Osteoblast (primary cell): Measurements from ENCODE around the gene GARS1. TPM values are rescaled to one million over a fixed set of nuclear protein-coding genes. Genes with fewer than 3 reads are reported as not detected.
A peak's percentile ranks its signal among the peaks of the same experiment; 100 is the strongest.

Experiments used
- DNase-seq: peaks from one replicate; pipeline ENCODE4 v3.0.0; 2011; ENCODE audit warnings: low spot score, mixed read lengths; ENCODE audit not compliant: insufficient read length; ENCODE audit errors: missing footprints
- H2AFZ ChIP-seq: 2 replicates; pipeline ENCODE4 v1.6.0; 2011; ENCODE audit warnings: mild to moderate bottlenecking, low read length
- H3K27ac ChIP-seq: 2 replicates; pipeline ENCODE4 v1.5.1; 2011; ENCODE audit warnings: mild to moderate bottlenecking, low read depth, low read length, moderate library complexity
- H3K27me3 ChIP-seq: 2 replicates; pipeline ENCODE4 v1.6.0; 2012; ENCODE audit warnings: mild to moderate bottlenecking, control low read depth, inconsistent platforms, low read length, moderate library complexity; ENCODE audit not compliant: insufficient read depth
- H3K36me3 ChIP-seq: 2 replicates; pipeline ENCODE4 v1.5.1; 2011; ENCODE audit warnings: mild to moderate bottlenecking, low read length, control low read depth, moderate library complexity; ENCODE audit not compliant: insufficient read depth
- H3K4me1 ChIP-seq: 2 replicates; pipeline ENCODE4 v1.5.1; 2011; ENCODE audit warnings: mild to moderate bottlenecking, low read length, control low read depth, moderate library complexity; ENCODE audit not compliant: insufficient read depth
- H3K4me2 ChIP-seq: 2 replicates; pipeline ENCODE4 v1.6.0; 2011; ENCODE audit warnings: mild to moderate bottlenecking, low read length; ENCODE audit not compliant: insufficient read depth
- H3K4me3 ChIP-seq: fragments of 200-600 bp; sonication (generic); 3 replicates; pipeline ENCODE4 v1.5.1; 2012; ENCODE audit warnings: mild to moderate bottlenecking, low read length, inconsistent platforms; ENCODE audit not compliant: insufficient read depth
- H3K79me2 ChIP-seq: 2 replicates; pipeline ENCODE4 v1.6.0; 2012; ENCODE audit warnings: mild to moderate bottlenecking, low read length, control low read depth, inconsistent platforms; ENCODE audit not compliant: insufficient read depth
- H3K9me3 ChIP-seq: 2 replicates; pipeline ENCODE4 v1.5.1; 2011; ENCODE audit warnings: low read depth, low read length, control low read depth
- H4K20me1 ChIP-seq: 2 replicates; pipeline ENCODE4 v1.6.0; 2012; ENCODE audit warnings: mild to moderate bottlenecking, low read length, control low read depth; ENCODE audit not compliant: insufficient read depth
- total RNA-seq: library from RNA; depleted of rRNA; stranded (reverse); fragments of >200 nt; gene quantifications from 2 replicates; pipeline ENCODE4 v1.2.3, GENCODE V29; 2012
- TF ChIP-seq, protein P1 (sequence below): IDR thresholded peaks from 2 replicates; pipeline ENCODE4 v1.5.1; 2011; ENCODE audit warnings: mild to moderate bottlenecking, low read depth, low read length, moderate library complexity; ENCODE audit errors: extremely low read depth

The GARS1 gene
- total RNA-seq, 1 donor: 526 TPM

- TF ChIP-seq, protein P1, sequence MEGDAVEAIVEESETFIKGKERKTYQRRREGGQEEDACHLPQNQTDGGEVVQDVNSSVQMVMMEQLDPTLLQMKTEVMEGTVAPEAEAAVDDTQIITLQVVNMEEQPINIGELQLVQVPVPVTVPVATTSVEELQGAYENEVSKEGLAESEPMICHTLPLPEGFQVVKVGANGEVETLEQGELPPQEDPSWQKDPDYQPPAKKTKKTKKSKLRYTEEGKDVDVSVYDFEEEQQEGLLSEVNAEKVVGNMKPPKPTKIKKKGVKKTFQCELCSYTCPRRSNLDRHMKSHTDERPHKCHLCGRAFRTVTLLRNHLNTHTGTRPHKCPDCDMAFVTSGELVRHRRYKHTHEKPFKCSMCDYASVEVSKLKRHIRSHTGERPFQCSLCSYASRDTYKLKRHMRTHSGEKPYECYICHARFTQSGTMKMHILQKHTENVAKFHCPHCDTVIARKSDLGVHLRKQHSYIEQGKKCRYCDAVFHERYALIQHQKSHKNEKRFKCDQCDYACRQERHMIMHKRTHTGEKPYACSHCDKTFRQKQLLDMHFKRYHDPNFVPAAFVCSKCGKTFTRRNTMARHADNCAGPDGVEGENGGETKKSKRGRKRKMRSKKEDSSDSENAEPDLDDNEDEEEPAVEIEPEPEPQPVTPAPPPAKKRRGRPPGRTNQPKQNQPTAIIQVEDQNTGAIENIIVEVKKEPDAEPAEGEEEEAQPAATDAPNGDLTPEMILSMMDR: no peak
- H3K27ac ChIP-seq: peak overlapping the region; percentile 74
- no peak overlapping the region for H3K4me2 ChIP-seq
- peaks cover 18% of the 10 kb centered on the region for H3K4me1 ChIP-seq
- H3K4me3 ChIP-seq: no peak overlapping the region
- peaks cover 39% of the 10 kb centered on the region for H4K20me1 ChIP-seq
- no peaks in the 10 kb centered on the region for H3K9me3 ChIP-seq
- no peaks in the 10 kb centered on the region for H3K27me3 ChIP-seq
- H3K79me2 ChIP-seq: peaks cover 87% of the 10 kb centered on the region
- DNase-seq: no peak
- peaks cover 91% of the 10 kb centered on the region for H3K36me3 ChIP-seq
- no peak overlapping the region for H2AFZ ChIP-seq
Measured at GRCh38 chr7:30613366-30614325, 19.0 kb downstream of the GARS1 start.

GRCh38 chr7:30616318-30616717 lies 21.6 kb downstream of the GARS1 start:
- H3K9me3 ChIP-seq: no peaks in the 10 kb centered on the region
- TF ChIP-seq, protein P1: no peak
- H3K4me3 ChIP-seq: no peak overlapping the region
- H3K36me3 ChIP-seq: peaks cover 90% of the 10 kb centered on the region
- no peak for DNase-seq
- peaks cover 76% of the 10 kb centered on the region for H3K79me2 ChIP-seq
- no peak overlapping the region for H3K4me2 ChIP-seq
- no peak overlapping the region for H3K27ac ChIP-seq
- H2AFZ ChIP-seq: no peak overlapping the region
- peaks cover 38% of the 10 kb centered on the region for H4K20me1 ChIP-seq
- peaks cover 18% of the 10 kb centered on the region for H3K4me1 ChIP-seq
- no peaks in the 10 kb centered on the region for H3K27me3 ChIP-seq

DNA sequence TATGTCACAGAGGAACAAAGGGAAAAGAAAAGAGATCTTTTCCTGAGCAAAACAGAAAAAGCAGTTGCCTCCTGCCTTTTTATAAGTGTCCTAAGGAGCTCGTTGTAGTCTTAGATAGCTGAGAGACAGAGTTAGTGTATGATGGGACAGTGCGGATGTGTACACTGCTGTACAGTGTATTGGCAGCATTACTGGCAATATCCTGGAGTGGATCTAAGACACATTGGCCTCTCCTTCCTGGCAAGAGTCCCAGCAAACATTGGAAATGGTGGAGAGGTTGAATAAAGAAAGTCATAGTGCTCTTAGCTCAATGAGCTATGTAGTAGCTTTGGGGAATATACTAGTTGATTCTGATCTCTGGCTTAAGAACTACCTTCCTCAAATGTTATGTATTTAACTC lies 22.7 kb downstream of the GARS1 start:
- Histone ChIP-seq H4K20me1 (peaks cover 36% of the 10 kb centered on the region), H3K4me3 (no peak overlapping the region), H3K27ac (no peak overlapping the region), H3K4me2 (no peak overlapping the region), H3K9me3 (no peaks in the 10 kb centered on the region), H3K36me3 (peaks cover 91% of the 10 kb centered on the region), H2AFZ (no peak overlapping the region), H3K79me2 (peaks cover 80% of the 10 kb centered on the region), H3K27me3 (no peaks in the 10 kb centered on the region), H3K4me1 (peaks cover 13% of the 10 kb centered on the region)
- TF ChIP-seq, protein P1: no peak
- no peak for DNase-seq

DNA sequence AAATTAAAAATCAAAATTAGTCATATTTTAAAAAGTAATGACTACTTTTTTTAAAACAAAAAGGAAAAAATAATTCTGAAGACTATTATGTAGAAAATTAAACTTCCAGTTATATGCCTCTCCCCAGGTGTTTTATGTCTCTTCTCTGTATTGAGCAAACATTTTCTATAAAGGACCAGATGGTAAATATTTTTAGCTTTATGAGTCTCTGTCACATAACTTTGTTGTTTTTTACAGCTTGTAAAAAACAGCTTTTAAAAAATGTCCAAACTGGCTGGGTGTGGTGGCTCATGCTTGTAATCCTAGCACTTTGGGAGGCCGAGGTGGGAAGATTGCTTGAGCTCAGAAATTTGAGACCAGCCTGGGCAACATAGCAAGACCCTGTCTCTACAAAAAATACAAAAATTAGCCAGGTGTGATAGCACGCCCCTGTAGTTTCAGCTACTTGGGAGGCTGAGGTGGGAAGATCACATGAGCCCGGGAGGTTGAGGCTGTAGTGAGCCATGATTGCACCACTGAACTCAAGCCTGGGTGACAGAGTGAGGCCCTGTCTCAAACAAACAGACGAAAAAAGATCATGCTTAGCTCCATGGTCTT lies 23.5 kb downstream of the GARS1 start:
- H3K27me3 ChIP-seq: no peaks in the 10 kb centered on the region
- DNase-seq: no peak
- TF ChIP-seq, protein P1: no peak
- H3K9me3 ChIP-seq: no peaks in the 10 kb centered on the region
- H3K4me2 ChIP-seq: no peak overlapping the region
- H3K36me3 ChIP-seq: peaks cover 91% of the 10 kb centered on the region
- H3K4me3 ChIP-seq: no peak overlapping the region
- H3K79me2 ChIP-seq: peaks cover 72% of the 10 kb centered on the region
- peaks cover 33% of the 10 kb centered on the region for H4K20me1 ChIP-seq
- H2AFZ ChIP-seq: no peak overlapping the region
- no peak overlapping the region for H3K27ac ChIP-seq
- peaks cover 5% of the 10 kb centered on the region for H3K4me1 ChIP-seq
